ENCODE results near the gene LAPTM5. TPM values are rescaled to one million over a fixed set of nuclear protein-coding genes. Genes with fewer than 3 reads are reported as not detected.

The LAPTM5 gene
- total and polyA plus RNA-seq, 2 of the 13 experiments (the other 11 are each of a cell fraction or from before 2014, with no cell fraction given), result 0.41 to 0.86 TPM

DNA sequence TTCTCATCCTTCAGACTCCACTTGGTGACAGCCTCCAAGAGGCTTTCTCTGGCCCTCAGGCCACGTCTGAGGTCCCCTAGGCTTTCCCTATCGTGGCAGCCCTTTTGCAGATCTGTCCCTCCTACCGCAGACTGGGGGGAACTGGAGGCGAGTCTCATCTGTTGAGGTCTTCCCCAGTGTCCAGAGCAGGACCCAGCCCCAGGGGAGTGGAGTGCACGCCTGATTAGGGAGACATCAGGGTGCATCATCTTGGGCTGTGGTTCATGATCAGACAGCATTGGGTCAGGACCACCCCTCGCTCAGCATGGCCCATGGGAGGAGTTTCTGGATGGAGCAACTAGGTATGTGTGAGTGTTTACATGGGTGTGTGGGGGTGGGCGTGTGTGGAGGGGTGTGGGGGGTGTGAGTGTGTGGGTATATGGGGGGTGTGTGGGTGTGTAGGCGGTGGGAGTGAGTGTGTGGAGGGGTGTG, 25.7 kb downstream of the LAPTM5 start (continued):
- TF ChIP-seq, protein P1, sequence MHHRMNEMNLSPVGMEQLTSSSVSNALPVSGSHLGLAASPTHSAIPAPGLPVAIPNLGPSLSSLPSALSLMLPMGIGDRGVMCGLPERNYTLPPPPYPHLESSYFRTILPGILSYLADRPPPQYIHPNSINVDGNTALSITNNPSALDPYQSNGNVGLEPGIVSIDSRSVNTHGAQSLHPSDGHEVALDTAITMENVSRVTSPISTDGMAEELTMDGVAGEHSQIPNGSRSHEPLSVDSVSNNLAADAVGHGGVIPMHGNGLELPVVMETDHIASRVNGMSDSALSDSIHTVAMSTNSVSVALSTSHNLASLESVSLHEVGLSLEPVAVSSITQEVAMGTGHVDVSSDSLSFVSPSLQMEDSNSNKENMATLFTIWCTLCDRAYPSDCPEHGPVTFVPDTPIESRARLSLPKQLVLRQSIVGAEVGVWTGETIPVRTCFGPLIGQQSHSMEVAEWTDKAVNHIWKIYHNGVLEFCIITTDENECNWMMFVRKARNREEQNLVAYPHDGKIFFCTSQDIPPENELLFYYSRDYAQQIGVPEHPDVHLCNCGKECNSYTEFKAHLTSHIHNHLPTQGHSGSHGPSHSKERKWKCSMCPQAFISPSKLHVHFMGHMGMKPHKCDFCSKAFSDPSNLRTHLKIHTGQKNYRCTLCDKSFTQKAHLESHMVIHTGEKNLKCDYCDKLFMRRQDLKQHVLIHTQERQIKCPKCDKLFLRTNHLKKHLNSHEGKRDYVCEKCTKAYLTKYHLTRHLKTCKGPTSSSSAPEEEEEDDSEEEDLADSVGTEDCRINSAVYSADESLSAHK (CRISPR knock-in tag; IDR thresholded peaks at IDR 0.05; ENCODE audit: borderline replicate concordance), result no peak
- TF ChIP-seq ZBTB3 (CRISPR knock-in tag; IDR thresholded peaks at IDR 0.05; ENCODE audit: borderline replicate concordance, low read depth) (no peak), GLI4 (CRISPR knock-in tag; IDR thresholded peaks at IDR 0.05; ENCODE audit: borderline replicate concordance) (no peak)

DNA sequence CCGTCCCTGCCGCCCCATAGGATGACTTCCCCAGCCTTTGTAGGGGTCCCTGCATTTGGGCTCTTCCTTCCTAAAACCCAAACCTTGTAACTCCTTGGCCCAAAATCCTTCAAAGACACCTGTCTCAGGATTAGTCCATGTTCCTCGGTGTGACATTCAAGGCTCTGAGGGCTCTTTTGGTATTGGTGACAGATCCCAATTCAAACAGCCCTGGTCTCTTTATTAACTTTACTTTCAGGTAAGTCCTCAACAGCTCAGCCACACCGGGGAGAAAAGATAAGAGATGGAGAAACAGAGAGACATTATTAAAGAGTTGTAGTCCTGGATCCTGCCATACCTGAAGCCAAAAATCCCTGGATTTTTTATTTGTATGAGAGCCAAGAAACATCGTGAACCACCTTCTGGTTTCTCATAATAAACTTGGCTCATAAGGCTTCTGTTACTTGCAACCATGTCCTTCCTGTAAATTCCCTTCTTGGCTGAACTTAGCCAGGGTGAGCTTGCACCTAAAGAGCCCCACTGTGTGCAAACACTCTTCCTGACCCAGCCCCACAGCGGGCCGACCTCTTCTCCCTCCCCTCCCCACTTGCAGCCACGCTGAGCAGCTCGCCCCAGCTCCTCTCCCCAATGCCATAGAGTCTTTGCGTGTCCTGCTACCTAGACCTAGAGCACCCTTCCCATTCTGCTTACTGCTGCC, 26.3 kb downstream of the LAPTM5 start:
- in situ Hi-C loops (cut with HindIII; ENCODE audit: extremely low pct_ligation_motif_present, low pct_unique_long_range_greater_than_20kb) (no loop called here), intact Hi-C loops (cut with micrococcal nuclease; ENCODE audit: unreplicated experiment) (no loop called here)
- CTCF ChIA-PET (ENCODE audit: low intra/inter-chr PET ratio, low total read pairs), result no interaction called here
- no TSS peak for BruUV-seq (replicated peaks)
- POLR2A ChIA-PET, result no interaction called here
- Histone ChIP-seq H3K9ac (ENCODE audit: insufficient read depth, low read depth, low read length) (no peak overlapping the region), H3K79me2 (ENCODE audit: insufficient read depth, low read length) (no peaks in the 10 kb centered on the region), H3K9me3 (ENCODE audit: low read length) (no peaks in the 10 kb centered on the region), H2AFZ (ENCODE audit: low read length) (no peak overlapping the region), H4K20me1 (ENCODE audit: insufficient read depth, low read length) (no peaks in the 10 kb centered on the region), H3K27me3 (ENCODE audit: control insufficient read depth in 1 of 2, insufficient read depth in 2 of 2, low read length in 2 of 2) (peaks cover 2 to 10% of the 10 kb centered on the region in 2 experiments; a peak in 4 of 5 replicates), H3K27ac (ENCODE audit: extremely low read length, insufficient read depth, low read length) (no peak overlapping the region), H3K4me1 (ENCODE audit: insufficient read depth, low read length) (no peaks in the 10 kb centered on the region), H3K4me2 (ENCODE audit: low read depth, low read length) (no peak overlapping the region), H3K4me3 (replicated peaks in 1 of 3; ENCODE audit: insufficient read depth in 1 of 3, low read depth in 2 of 3, low read length in 3 of 3) (no peak overlapping the region), H3K36me3 (replicated peaks in 1 of 2; ENCODE audit: control insufficient read depth in 1 of 2, insufficient read depth in 2 of 2, low read length in 2 of 2) (no peaks in the 10 kb centered on the region)
- no peak for ATAC-seq
- 37% methylated on average over 10 of the region's 10 CpGs for WGBS (ENCODE audit: low lambda C conversion rate)
- no peak for DNase-seq (ENCODE audit: low spot score)
- no peak for FAIRE-seq
- TF ChIP-seq, protein P2, sequence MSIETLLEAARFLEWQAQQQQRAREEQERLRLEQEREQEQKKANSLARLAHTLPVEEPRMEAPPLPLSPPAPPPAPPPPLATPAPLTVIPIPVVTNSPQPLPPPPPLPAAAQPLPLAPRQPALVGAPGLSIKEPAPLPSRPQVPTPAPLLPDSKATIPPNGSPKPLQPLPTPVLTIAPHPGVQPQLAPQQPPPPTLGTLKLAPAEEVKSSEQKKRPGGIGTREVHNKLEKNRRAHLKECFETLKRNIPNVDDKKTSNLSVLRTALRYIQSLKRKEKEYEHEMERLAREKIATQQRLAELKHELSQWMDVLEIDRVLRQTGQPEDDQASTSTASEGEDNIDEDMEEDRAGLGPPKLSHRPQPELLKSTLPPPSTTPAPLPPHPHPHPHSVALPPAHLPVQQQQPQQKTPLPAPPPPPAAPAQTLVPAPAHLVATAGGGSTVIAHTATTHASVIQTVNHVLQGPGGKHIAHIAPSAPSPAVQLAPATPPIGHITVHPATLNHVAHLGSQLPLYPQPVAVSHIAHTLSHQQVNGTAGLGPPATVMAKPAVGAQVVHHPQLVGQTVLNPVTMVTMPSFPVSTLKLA (IDR thresholded peaks at IDR 0.05), result no peak
- TF ChIP-seq ZNF24 (IDR thresholded peaks at IDR 0.05) (no peak), DMAP1 (CRISPR knock-in tag; IDR thresholded peaks at IDR 0.05) (no peak), ZNF326 (CRISPR knock-in tag; IDR thresholded peaks at IDR 0.05; ENCODE audit: borderline replicate concordance) (no peak), ZNF468 (CRISPR knock-in tag; IDR thresholded peaks at IDR 0.05) (no peak), ZNF101 (CRISPR knock-in tag; IDR thresholded peaks at IDR 0.05; ENCODE audit: borderline replicate concordance, low read depth) (no peak), MTF1 (CRISPR knock-in tag; IDR thresholded peaks at IDR 0.05) (no peak), ETV5 (CRISPR knock-in tag; IDR thresholded peaks at IDR 0.05; ENCODE audit: borderline replicate concordance) (no peak), PRPF4 (IDR thresholded peaks at IDR 0.05; ENCODE audit: low read depth, low read length, poor library complexity, severe bottlenecking) (no peak), MBD4 (IDR thresholded peaks at IDR 0.05; ENCODE audit: borderline replicate concordance, low read length) (no peak), THYN1 (CRISPR knock-in tag; IDR thresholded peaks at IDR 0.05; ENCODE audit: borderline replicate concordance, low read depth) (no peak), CHD4 (IDR thresholded peaks at IDR 0.05; ENCODE audit: borderline replicate concordance, low read length) (no peak), NKX3-1 (CRISPR knock-in tag; IDR thresholded peaks at IDR 0.05) (no peak), IKZF4 (CRISPR knock-in tag; IDR thresholded peaks at IDR 0.05; ENCODE audit: borderline replicate concordance, low read depth, not compliant biosample characterization) (no peak), ZNF614 (CRISPR knock-in tag; IDR thresholded peaks at IDR 0.05; ENCODE audit: borderline replicate concordance) (no peak)
- TF ChIP-seq, protein P3, sequence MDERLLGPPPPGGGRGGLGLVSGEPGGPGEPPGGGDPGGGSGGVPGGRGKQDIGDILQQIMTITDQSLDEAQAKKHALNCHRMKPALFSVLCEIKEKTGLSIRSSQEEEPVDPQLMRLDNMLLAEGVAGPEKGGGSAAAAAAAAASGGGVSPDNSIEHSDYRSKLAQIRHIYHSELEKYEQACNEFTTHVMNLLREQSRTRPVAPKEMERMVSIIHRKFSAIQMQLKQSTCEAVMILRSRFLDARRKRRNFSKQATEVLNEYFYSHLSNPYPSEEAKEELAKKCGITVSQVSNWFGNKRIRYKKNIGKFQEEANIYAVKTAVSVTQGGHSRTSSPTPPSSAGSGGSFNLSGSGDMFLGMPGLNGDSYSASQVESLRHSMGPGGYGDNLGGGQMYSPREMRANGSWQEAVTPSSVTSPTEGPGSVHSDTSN (CRISPR knock-in tag; IDR thresholded peaks at IDR 0.05), result no peak

Data from HepG2 (cell line).